Activated gamma-delta T cell (primary cell): ENCODE data around the gene OVCA2.
"Not testable (repeated sequence)": the region's sequence is repeated elsewhere in the genome, so short reads cannot be mapped to it uniquely, and the experiment has no call there.

ENCODE experiments used
- DNase-seq: peaks from one replicate; lab custom pipeline; 2025; lab: John Stamatoyannopoulos, UW
- total RNA-seq, 2 donors: gene quantifications; one replicate each; lab custom pipeline; 2026; lab: John Stamatoyannopoulos, UW

OVCA2 gene
- 0 reads per million in 2 donors for total RNA-seq

- peak; percentile 90 for DNase-seq
Observed at GRCh38 chr17:2041561-2042389, at the start of gene OVCA2. Gene OVCA2, plus strand, starts transcription at chr17:2042022. Its CDS starts 26 bp downstream, at chr17:2042048.

DNA sequence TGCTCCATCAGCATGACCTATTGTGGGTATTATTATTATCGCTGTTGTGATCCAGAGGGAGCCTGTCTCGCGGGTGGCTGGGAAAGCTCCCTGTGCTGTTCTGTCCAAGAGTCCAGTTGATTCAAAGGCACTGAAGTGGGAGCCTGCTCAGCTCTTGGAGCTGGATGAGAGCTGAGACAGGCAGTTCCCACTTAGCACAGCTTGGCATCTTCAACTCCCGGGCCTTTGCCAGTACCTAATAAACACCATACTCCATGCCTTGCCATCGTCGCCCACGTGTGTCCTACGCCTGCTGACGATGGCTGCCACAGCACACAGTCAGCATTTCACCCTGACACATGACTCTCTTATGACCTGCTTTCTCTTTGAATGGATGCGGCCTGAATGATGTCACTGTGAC, 49.3 kb upstream of the OVCA2 start:
- no peak for DNase-seq

- no peak for DNase-seq
Observed at GRCh38 chr17:1994707-1995106, 47.1 kb upstream of the OVCA2 start.

DNA sequence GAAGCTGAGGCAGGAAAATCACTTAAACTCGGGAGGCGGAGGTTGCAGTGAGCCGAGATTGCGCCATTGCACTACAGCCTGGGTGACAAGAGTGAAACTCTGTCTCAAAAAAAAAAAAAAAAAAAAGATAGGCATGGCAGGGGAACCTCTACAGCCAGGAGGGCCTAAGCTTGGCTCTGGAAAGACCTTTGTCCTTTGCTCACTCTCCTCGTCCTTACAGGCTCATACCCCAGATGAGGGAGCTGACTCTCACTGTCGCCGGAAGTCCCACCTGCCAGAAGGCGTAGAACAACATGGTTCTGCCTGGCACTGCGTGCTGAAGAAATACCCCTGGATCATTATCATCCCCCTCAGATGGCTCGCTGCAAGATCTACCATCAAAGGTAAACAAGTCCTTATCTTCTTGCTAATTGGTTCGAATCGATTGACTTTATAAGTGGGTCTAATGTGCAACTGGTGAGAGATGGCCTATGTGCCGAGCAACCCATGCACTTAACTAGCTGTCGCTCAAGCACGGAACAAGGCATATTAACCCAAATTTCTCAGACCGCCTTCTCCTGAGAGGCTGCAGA, 46.4 kb upstream of the OVCA2 start:
- no peak for DNase-seq

GRCh38 chr17:1995907-1996799, 45.7 kb upstream of the OVCA2 start:
- DNase-seq: no peak

DNA sequence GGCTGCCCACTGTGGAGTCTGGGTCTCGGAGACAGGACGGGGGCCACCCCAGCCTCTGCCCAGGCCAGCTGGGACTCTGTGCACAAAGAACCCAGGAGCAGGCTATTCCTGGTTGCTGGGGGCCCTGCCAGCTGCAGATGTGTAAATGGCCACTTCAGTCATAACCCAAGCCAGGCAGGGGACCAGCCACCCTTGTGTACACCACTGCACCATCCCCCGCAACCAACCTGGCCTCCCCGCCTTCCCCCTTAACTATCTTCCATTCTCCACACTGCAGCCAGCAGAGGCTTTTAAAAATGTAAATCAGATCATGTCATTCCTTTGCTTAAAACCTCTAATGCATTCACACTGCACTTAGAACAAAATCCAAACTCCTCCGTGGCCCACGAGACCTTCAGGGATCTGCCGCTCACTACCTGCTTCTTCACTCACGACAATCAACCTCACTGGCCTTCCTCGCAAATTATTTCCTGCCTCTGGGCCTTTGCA, 45.0 kb upstream of the OVCA2 start:
- no peak for DNase-seq

DNA sequence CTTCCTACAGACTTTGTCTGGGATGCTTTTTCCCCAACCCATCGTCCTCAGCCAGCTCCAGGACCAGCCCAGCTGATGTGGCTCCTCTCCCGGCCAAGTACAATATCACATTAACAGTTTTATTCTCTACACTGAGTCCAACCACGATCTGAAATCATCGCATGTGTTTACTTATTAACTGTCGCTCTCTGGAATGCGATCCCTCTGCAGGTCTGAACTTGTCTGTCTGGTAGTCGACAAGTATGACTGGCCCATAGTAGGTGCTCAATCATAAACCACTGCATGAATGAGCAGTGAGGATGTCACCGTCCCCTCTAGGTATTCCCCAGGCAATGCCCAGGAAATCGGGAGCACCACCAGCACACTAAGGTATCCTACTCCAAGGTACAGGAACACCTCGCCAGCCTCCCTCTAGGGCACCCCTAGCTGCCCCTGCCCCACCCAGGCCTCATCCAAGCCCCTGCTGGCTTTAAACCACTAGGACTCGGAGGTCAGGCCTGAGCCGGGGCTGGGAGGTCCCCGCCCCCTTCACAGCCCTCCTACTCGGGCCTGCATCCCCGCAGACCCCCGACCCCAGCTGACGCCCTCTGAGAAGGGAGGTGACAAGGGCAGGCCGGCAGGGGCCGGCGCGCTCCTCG, 44.4 kb upstream of the OVCA2 start:
- no peak for DNase-seq

DNA sequence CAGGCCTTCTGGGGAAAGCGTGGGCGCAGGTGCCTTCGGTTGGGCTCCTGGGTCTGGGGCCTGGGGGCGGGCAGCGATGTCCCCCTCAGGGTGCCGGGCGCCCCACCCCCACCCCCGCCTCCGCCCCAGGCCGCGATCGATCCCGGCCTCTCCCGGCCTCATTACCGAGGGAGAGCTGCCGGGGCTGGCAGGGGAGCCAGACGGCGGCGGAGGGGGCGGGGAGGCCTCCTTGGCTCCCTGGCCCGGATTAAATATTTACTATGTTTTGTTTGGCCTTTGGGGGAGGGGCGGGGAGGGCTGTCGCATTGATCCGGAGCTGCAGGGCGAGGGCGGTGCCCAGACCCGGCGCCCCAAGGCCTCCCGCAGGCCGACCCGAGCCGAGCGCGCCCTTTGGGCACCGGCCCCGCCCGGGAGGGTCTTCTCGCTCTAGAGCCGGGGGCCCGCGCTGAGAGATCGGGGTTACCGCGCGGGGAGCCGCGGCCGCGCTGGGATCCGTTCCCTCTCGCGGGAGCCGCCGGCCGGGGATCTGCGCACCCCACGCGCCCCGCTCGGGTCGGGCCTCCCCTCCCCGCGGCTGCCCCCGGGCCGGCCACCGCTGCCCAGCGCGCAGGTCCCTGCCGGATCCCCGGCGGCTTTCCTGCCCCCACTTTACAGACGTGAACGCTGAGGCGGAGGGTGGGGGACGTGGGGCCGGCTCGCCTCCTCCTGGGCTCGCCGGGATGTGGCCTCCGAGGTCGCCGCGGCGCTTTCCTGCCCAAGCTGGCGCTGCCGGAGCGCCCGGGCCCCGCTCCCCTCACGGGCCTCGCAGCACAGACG, 43.7 kb upstream of the OVCA2 start:
- no peak for DNase-seq

DNA sequence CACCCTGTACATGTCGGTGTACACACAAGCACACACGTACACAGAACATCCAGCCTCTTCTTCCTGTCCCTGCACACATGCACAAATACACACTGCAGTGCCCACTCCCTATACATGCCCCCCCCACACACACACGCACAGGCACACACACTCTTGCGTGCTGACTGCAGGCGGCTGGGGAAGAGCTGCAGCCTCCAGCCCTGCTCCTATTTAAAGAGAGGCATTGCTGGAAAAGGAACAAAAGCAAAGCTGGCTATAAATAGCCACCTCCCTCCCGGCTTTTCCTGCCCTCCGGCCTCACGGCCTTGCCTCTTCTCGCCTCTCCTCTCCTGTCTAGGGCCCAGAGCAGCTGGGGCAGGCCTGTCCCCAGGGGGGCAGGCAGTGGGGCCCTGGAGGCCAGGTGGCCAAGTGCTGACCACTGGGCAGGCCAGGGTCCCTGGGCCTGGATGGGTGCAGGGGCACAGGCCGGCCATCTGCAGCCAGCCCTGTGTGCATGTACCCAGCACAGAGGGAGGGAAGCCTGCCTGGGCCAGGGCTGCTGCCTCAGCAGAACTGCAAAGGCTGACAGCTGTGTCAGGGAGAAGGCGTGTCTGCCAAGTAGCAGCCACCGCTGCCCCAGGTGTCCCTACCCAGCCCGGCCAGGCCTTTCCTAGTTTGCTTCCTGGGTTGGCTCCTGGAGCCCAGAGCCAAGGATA, 42.1 kb upstream of the OVCA2 start:
- DNase-seq: no peak

GRCh38 chr17:2002767-2003329, 39.0 kb upstream of the OVCA2 start:
- DNase-seq: no peak

DNA sequence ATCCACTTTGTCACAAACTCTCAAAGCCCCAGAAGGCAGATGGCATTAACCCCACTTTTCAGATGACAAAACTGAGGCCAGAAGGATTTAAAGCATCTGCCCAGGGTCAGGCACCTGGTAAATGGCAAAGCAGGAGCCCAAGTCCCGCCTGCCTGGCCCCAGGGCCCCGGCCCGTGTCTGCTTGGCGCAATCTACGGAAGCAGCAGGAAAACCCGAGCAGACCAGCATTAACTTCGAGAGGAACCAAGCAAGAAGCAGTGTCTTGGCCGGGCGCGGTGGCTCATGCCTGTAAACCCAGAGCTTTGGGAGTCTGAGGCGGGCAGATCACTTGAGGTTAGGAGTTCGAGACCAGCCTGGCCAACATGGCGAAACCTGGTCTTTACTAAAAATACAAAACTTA, 38.3 kb upstream of the OVCA2 start:
- no peak for DNase-seq

- DNase-seq: no peak
Observed at GRCh38 chr17:2004435-2004952, 37.3 kb upstream of the OVCA2 start.

GRCh38 chr17:2008332-2009126, 33.3 kb upstream of the OVCA2 start:
- DNase-seq: no peak

DNA sequence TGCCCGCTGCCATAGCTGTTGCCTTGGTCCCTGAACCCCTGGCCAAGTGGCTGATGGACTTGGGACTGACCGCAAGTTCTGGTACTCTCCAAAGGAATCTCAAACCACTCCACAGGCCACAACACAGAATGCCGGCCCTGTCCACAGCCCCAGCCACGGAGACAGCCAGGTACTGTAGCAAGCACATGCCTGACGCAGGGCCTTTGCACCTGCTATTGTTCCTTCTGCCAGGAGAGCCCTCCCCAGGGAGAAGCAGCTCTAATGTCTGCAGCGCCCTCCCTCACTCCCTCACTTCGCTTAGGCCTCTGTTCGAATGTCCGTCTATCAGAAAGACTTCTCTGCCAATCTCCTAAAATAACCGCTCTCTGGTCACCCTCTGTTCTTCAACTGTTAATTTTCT, 32.1 kb upstream of the OVCA2 start:
- DNase-seq: no peak

DNA sequence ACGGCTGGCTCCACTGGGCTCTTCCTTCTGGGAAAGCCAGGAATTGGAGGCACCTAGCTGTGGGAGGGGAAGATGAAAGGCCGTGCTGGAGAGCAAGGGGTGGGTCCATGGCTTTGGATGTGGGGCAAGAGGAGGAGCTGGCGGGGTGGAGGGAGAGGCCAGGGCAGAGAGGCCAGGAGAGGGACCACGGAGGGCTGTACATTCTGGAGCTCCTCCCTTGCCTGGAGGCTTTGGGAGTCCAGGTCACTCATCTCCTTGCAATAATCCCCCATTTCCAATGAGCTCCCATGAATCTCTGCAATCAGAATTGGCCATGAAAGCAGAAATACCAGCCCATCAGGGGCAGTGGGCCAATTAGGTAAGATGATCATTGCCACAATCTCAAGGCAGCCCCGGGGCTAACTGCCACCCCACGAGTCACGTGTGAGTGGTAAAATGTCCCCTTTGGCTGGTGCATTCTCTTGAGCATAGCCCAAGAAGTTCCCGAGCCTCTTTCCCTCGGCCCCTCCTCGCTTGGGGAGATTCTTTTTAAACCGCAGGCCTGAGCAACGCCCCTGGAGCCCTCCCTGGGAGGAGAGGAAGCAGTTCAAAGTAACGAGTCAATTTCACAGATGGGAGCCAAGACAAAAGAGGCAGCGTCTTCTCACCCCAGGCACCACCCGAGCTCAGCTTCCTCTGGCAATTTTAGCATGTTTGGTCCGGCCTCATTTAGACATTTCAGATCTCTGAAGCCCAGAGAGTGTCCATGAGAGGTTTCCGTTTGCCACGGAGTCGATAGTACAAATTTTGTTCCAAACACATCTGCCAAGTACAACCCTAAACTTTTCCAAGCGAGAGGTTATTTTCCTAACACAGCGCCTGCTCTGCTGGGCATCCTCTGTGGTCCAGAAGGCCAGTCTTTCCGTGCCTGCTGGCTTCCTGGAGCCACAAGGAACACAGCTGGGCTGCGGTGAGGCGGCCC, 30.1 kb upstream of the OVCA2 start:
- no peak for DNase-seq

DNA sequence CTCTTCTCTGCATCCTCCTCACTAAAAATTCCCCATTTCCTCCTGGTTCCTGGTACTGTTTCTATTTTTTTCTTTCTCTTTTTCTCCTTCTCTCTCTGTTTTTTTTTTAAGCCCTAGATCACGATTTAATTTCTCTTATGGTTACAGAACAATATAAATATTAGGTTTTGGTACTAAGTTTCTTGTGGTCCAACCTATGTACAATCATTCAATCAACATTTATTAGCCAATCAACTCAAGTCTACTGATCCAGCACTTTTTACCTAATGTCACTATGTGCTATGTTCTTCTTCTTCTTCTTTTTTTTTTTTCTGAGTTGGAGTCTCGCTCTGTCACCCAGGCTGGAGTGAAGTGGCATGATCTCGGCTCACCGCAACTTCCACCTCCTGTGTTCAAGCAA, 29.3 kb upstream of the OVCA2 start:
- DNase-seq: no peak

DNA sequence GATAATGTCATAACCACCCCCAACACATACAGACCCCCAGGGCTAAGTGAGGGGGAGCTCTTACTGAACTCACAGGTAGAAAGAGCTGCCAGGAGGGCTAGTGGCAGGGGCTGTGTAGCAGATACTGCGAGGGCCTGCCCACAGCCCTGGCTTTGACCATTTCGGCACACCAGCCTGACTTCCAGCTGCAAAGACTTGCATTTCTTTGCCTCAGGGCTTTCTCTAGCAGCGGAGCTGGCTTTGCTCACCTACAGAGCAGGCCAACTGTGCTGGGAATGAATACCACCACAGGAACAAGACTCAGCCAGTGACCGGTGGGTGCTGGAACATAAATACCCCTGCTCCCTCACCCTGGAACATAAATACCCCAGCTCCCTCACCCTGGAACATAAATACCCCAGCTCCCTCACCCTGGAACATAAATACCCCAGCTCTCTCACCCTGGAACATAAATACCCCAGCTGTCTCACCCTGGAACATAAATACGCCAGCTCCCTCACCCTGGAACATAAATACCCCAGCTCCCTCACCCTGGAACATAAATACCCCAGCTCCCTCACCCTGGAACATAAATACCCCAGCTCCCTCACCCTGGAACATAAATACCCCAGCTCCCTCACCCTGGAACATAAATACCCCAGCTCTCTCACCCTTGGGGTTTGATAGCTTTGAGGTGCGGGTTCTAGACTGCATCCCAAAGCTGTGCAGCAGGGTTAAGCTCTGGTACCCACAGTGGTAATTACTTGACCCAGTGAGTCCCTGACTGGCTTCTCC, 28.4 kb upstream of the OVCA2 start:
- not testable (repeated sequence) for DNase-seq
